NOMO-1 treated with DMSO at 0.1 percent for 48 hours (cell line): ENCODE data around the gene STARD9.
"Not testable (repeated sequence)": the region's sequence is repeated elsewhere in the genome, so short reads cannot be mapped to it uniquely, and the experiment has no call there.

ENCODE experiments used
- DNase-seq: peaks from one replicate; lab custom pipeline; 2025; ENCODE audit not compliant: unreplicated experiment; lab: John Stamatoyannopoulos, UW

The STARD9 gene

GRCh38 chr15:42623951-42624350 lies 48.5 kb downstream of the STARD9 start:
- no peak for DNase-seq

DNA sequence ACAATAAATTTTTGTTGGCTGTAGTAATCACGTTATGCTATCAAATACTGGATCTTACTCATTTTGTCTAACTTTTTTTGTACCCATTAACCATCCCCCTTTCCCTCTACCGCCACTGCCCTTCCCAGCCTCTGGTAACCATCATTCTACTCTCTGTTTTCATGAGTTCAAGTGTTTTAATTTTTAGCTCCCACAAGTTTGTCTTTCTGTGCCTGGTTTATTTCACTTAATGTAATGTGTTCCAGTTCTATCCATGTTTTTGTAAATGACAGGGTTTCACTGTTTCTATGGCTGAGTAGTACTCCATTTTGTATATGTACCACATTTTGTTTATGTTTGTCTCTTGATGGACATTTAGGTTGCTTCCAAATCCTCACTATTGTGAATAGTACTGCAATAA lies 52.1 kb downstream of the STARD9 start:
- no peak for DNase-seq

- DNase-seq = no peak
Observed at GRCh38 chr15:42628761-42629160, 53.4 kb downstream of the STARD9 start.

- DNase-seq = no peak
Observed at GRCh38 chr15:42632105-42632675, 56.8 kb downstream of the STARD9 start.

GRCh38 chr15:42640109-42640508 lies 64.7 kb downstream of the STARD9 start:
- no peak for DNase-seq

GRCh38 chr15:42650208-42651066 lies 75.0 kb downstream of the STARD9 start:
- DNase-seq = peak; percentile 63

DNA sequence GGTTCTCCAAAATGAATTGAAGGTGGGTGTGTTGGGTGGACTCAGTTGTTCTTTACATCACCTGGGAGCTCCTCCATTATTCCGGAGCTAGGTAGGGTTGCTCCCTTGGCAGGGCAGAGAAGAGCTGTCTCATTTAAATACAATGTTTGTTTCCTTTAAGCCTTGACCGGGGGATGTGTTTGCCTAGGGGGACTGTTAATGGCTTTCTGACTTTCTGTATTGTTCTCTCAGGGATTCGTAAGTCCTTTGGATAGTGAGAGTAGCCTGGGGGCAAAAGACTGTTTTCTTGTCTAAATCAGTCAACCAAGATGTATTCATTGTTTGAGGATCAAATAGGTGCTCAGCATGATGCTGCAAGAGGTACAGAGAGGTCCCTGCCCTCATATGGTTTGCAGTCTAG lies 90.4 kb downstream of the STARD9 start:
- DNase-seq = no peak

GRCh38 chr15:42667855-42668254 lies 92.4 kb downstream of the STARD9 start:
- DNase-seq = no peak

GRCh38 chr15:42670451-42670850 lies 95.0 kb downstream of the STARD9 start:
- DNase-seq = no peak

DNA sequence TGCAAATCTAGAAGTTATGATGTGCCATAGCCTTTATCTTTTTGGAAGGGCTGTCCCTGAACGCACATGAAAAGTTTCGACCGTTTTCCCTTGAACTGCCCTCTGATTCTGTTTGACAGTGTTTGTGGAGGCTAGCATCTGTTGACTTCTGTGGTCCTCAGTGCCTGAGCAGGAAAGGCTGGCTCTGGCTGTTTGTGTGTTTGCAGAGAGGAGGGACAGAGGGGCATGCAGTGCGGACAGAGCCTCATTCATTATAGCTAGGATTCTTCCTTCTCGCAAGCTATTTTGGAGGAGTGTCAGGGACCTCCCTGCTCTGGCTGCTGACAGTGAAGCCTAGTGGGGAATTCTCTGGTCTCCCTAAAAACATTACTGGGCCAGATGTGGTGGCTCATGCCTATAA lies 97.0 kb downstream of the STARD9 start:
- DNase-seq = no peak

DNA sequence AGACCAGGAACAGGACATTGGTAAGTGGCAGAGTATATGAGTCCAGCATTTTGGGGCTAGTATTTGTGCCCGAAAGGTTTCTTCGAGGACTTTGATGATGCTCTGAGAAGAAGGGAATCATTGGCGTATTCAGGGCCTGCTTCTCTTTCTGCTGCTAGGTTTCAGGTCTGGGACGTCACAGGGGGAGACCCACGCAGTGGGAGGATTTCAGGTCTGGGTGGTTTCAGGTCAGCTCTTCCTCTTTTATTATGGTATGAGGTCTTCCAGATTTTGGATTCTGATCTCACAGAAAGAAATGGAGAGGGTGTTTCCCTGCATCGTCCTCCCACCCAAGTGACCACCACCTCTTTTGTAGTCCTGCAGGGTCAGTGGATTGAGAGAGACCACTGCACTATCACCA lies 99.1 kb downstream of the STARD9 start:
- no peak for DNase-seq

DNA sequence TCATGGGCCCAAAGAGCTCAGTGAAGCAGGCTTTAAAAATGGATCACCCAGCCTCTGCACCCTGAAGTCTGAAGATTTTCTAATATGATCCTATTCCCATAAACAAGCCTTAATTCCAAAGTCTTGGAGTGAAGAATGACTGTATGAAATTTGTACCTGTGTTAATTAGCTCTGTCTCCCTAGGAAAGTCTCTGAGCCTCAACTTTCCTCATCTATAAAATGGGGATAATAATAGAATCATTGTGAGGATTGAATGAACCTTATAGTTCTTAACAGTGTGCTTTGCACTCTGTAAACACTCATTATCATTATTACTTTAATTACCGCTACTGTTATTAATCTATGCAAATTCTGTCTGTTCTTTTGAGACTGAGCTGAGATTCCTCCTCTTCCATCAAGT lies 99.6 kb downstream of the STARD9 start:
- no peak for DNase-seq

GRCh38 chr15:42679285-42680141 lies 104.1 kb downstream of the STARD9 start:
- DNase-seq = no peak

DNA sequence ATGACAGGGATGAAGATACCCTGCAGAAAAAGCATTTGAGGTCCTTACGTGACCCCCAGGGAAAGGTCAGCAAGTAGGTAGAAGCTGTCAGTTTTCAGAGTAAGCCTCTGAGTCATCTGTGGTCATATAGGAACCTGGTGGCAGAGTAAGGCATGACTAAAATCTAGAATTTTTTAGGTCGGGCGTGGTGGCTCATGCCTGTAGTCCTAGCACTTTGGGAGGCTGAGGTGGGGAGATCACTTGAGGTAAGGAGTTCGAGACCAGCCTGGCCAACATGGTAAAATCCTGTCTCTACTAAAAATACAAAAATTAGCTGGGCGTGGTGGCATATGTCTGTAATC lies 104.7 kb downstream of the STARD9 start:
- DNase-seq = not testable (repeated sequence)

GRCh38 chr15:42681119-42681518 lies 105.7 kb downstream of the STARD9 start:
- DNase-seq = no peak

DNA sequence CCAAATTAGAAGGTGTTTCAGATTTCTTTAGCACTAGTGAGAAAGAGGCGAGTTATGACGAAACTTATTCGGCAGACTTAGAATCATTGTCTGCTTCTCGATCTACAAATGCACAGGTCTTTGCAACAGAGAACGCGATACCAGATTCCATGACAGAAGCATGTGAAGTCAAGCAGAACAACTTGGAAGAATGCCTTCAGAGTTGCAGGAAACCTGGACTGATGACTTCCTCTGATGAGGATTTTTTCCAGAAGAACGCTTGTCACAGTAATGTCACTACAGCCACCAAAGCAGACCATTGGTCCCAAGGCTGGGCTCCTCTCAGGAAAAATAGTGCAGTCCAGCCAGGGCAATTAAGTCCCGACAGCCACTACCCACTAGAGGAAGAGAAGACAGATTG lies 110.9 kb downstream of the STARD9 start:
- no peak for DNase-seq

GRCh38 chr15:42687740-42688139 lies 112.3 kb downstream of the STARD9 start:
- no peak for DNase-seq

DNA sequence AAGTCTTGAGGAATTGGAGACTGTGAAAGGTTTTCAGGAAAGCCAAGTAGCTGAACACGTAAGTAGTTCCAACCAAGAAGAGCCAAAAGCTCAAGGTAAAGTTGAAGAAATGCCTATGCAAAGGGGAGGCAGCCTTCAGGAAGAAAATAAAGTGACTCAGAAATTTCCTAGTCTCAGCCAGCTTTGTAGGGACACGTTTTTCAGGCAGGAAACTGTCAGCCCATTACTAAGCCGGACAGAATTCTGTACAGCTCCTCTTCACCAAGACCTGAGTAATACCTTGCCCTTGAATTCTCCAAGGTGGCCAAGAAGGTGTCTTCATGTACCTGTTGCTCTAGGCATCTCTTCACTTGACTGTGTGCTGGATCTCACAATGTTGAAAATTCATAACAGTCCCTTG lies 112.9 kb downstream of the STARD9 start:
- DNase-seq = no peak

- DNase-seq = no peak
Observed at GRCh38 chr15:42691308-42691707, 115.9 kb downstream of the STARD9 start.

DNA sequence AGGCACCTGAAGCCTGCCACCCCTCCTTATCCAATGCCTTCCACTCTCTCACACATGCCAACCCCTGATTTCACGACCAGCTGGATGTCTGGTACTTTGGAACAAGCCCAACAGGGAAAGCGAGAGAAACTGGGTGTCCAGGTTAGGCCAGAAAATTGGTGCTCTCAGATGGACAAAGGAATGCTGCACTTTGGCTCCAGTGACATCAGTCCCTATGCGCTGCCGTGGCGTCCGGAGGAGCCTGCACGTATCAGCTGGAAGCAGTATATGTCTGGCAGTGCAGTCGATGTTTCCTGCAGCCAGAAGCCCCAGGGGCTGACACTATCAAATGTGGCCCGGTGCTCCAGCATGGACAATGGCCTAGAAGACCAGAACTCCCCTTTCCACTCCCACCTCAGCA lies 116.4 kb downstream of the STARD9 start:
- no peak for DNase-seq

GRCh38 chr15:42692536-42692935 lies 117.1 kb downstream of the STARD9 start:
- DNase-seq = no peak

- DNase-seq = no peak
Observed at GRCh38 chr15:42692997-42693396, 117.6 kb downstream of the STARD9 start.
